Stimulated activated CD4-positive, alpha-beta T cell treated with anti-CD3 and anti-CD28 coated beads, TNF-alpha, amount 100 ng/mL, for 4 hours (primary cell): ENCODE results near the gene PREX1.

Experiments
- DNase-seq, 3 experiments: peaks; one replicate each; pipeline ENCODE4 v3.0.0-alpha.2; 2020; ENCODE audit warnings: low read depth in 3 of 3

Gene PREX1

DNA sequence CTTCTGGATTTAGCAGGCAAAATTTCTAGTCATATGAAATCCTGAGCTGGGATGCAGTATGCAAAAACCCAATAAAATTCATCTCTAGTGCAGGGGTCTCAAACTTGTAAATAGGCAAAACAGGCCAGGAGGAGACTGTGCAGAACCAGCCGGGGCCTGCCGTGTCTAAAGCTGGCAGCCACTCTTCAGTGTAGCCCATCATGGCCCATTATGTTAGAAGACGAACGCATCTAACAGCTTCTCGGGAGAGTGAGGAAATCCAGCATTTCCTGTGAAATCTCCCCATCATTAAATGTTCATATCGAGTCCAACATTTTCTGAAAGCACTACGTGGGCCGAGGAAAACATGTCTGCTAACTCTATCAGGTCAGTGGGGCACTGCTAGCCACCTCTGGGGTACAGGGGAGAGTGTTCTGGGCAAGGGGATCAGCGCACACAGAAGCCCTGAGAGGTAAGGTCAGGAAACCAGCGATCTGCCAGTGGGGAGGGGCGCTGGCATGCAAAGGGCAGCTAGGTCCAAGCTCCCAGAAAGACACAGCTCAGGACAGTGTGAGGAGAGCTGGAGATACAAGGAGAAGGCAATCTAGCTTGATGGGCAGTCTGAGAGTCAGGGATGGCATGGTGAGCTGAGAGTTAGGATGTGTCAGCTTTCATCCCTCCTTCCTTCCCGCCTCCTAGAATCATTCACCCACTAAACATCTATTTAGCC lies 144.2 kb downstream of the PREX1 start:
- DNase-seq: no peak

GRCh38 chr20:48682529-48683363 lies 145.1 kb downstream of the PREX1 start:
- DNase-seq: no peak

- no peak for DNase-seq
Observed at GRCh38 chr20:48681873-48682426, 145.8 kb downstream of the PREX1 start.

GRCh38 chr20:48681201-48681872 lies 146.5 kb downstream of the PREX1 start:
- DNase-seq: no peak

- DNase-seq: no peak
Observed at GRCh38 chr20:48680650-48681049, 147.1 kb downstream of the PREX1 start.

GRCh38 chr20:48679599-48679998 lies 148.2 kb downstream of the PREX1 start:
- DNase-seq: no peak

- no peak for DNase-seq
Observed at GRCh38 chr20:48679011-48679410, 148.8 kb downstream of the PREX1 start.

DNA sequence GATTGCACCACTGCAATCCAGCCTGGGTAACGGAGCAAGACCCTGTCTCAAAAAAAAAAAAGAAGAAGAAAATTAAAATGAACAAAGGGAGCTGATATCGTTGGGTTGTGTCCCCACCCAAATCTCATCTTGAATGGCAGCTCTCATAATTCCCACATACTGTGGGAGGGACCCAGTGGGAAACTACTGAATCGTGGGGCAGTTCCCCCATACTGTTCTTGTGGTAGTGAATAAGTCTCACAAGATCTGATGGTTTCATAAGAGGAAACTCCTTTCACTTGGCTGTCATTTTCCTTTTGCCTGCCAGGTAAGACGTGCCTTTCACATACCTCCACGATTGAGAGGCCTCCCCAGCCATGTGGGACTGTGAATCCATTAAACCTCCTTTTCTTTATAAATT lies 149.4 kb downstream of the PREX1 start:
- no peak for DNase-seq

- DNase-seq: no peak
Observed at GRCh38 chr20:48676795-48677460, 150.9 kb downstream of the PREX1 start.

GRCh38 chr20:48676125-48676524 lies 151.7 kb downstream of the PREX1 start:
- no peak for DNase-seq

DNA sequence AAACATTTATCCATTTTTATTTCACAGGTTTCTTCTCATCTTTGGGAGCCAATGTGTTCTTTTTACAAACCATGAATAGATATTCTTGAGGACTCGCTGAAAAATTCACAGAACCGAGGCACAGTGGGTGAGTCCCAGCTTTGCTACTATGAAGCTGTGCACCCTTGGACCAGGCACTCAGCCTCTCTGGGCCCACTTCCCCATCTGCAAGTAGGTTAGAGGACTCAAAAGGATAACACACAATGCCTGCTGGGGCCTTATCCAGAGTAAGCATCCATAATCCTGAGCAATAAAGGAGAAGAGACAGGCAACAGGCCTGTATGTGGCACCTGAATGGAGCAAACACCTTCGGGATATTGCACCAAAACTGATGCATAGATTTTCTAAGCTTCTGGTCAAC lies 153.3 kb downstream of the PREX1 start:
- no peak for DNase-seq

DNA sequence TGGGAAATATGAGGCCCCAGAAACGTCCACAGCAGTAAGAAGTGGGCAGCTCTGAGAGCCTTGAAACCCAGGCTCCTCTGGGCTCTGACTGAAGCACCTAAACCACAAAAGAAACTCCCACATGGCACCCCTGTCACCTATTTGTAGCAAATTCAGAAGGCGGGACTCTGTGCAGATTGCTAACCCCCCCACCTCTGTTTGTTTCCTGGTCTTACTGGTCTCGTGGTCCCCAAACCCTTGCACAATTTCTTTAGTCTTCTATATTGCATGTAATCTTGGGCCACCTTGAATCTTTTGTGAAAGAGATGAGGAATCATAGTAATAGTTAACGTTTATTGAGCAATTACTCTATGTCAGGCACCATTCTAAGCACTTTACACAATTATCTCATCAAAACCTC lies 154.3 kb downstream of the PREX1 start:
- DNase-seq: no peak

DNA sequence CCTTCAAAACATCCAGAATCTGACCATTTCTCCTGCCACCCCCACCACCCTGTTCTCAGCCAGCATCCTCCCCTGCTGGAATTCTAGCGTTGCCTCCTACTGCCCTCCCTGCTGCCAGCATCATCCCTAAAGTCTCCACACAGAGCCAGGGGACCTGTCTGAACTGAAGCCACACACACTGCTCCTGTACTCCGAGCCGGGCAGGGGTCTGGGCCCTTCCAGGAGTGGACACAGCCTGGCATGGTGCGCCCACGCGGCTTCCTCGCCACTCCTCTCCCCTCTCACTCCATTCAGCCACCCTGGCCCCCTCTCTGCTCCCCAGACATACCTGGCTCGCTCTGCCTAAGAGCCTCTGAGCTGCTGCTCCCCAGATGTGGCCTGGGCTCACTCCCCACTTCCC lies 155.5 kb downstream of the PREX1 start:
- DNase-seq: no peak

DNA sequence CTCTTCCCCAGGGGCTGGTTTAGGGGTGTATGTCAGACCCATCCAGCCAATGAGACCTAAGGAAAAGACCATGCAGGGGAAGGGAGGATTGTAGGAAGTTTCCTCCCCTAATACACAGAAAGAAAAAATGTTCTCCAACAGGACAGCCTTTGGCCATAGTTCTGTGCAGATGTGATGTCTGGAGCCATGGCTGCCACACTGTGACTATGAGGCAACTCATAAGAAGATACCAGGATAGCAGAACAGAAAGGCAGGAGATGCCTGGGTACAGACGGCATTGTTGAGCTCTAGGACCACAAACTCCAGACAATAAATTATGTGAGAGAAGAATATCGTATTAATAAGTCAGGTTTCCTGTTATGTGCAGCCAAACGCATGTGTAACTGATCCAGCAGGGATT lies 156.7 kb downstream of the PREX1 start:
- no peak for DNase-seq

DNA sequence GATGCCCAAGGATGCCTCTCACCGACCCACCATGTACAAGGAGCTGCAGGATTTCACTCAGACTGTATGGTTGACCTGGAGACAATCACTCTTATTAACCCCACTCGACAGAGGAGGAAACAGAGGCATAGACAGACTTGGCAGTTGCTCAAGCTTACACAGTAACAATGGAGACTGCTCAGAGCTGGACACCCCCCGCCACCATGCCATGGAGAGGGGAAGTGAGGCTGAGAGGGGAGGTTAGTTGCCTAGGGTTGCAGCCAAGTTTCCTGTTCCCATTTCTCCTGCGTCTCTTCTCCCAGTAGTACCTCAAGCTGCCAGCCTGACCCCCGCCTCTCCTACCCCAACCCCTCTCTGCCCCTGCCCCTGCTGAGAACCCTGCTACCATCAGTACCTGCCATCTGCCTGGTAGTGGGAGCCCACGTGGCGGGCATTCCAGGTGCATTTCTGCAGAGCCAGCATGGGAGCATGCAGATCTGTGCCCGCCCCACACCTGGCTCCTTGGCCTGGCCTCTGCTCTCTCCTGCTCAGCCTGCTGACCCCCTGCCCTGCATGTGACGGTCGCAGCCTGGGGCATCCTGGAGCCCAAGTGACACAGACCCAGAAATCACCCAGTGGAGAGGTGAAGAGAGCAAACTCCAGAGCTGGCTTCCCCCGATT lies 157.7 kb downstream of the PREX1 start:
- no peak for DNase-seq

DNA sequence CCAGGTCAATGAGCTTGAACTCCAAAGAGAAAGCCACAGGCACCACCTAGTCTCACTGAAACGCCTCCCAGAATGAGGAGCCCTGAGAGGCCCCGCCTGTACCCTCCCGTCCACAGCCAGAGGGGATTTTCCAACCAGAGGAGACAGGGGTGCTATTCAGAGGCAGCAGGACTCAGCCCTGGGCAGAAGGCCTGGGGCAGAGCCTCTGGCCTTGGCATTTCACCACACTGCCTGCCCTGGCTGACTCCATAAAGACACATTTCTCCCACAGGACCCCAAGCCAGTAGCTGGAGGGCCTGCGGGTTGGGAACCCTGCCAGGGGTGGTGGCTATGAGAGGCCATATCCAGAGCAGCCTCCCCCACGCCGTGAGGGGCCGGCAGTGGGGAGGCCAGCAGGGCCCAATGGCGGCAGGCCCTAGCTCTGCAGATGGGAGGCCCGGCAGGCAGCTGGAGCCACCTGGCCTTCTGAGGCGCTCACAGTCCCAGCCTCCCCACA lies 159.3 kb downstream of the PREX1 start:
- no peak for DNase-seq

- DNase-seq: no peak
Observed at GRCh38 chr20:48667889-48668413, 159.8 kb downstream of the PREX1 start.

- DNase-seq: no peak
Observed at GRCh38 chr20:48667481-48667880, 160.3 kb downstream of the PREX1 start.

DNA sequence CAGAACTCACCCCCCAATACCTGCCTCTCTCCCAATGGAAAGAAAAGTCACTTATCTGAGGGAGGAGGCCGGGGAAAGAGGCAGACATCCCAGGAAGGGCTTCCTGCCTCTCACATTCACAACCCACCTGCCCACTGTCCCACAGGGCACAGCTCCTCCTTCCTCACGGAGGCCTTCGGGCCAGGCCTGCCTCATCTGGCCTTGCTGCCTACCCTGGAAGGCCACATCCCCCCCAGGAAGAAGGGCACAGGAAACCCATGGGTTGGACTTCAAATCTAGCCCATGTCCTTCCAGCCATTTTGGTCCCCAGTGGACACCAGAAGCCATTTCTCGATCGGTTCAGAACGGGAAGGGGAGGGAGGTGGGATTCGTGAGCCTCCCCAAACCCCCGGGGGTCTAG lies 162.0 kb downstream of the PREX1 start:
- no peak for DNase-seq

DNA sequence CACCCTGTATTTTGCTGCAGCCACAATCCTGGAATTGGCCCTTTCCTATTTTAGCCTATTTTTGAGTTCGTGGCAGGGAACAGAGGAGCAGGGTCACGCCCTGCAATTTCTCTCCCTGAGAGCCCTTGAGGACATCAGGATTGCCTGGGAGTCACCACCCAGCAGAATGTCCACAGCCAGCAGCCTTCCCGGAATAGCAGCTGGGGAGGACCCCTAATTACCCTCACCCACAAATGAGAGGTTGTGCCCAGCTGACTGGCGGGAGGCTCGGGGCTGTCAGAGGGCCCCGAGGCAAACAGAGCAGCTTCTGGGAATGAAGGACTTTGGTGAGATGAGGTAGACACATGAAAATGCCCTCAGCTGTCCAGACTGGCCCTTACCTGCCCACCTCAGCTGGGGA lies 165.1 kb downstream of the PREX1 start:
- no peak for DNase-seq
